NCI-H510A treated with DMSO at 0.1 percent for 48 hours (cell line): ENCODE measurements around the gene PTGFRN.

ENCODE experiments used
- DNase-seq: peaks from one replicate; lab custom pipeline; 2025; lab: John Stamatoyannopoulos, UW

Gene PTGFRN

DNA sequence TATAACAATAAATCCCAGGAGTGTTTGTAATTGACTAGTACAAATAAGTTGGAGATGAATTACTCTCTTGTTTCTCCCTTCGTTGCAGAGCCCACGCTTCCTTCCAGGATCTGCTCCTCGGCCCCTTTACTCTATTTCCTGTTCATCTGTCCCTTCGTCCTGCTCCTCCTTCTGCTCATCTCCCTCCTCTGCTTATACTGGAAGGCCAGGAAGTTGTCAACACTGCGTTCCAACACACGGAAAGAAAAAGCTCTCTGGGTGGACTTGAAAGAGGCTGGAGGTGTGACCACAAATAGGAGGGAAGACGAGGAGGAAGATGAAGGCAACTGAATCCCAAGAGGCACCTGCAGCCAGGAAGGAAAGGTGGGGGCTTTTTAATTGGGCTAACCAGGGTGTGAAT lies 124.1 kb downstream of the PTGFRN start:
- no peak for DNase-seq

DNA sequence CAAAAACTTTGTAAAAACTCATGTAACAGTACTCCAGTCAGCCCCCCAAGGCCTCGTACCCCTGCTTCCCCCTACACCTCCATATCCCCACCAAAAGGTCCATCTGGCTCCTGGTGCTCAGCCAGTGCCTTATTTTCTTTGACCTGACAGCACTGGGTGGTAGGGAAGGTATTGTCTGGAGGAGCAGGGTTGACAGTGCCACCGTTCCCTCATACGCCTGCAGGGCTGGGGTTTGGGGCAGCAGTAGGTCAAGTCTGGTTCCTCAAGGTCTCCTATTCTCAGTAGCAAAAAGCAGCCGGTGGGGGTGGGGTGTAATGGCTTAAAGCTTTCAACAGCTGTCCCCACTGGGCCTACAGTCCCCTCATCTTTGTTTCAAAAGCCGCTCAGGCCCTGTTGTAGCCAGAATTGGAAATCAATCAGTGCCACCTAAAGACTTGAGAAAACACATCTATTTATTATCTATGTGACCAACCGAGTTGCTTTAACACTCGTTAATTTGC lies 125.1 kb downstream of the PTGFRN start:
- no peak for DNase-seq

DNA sequence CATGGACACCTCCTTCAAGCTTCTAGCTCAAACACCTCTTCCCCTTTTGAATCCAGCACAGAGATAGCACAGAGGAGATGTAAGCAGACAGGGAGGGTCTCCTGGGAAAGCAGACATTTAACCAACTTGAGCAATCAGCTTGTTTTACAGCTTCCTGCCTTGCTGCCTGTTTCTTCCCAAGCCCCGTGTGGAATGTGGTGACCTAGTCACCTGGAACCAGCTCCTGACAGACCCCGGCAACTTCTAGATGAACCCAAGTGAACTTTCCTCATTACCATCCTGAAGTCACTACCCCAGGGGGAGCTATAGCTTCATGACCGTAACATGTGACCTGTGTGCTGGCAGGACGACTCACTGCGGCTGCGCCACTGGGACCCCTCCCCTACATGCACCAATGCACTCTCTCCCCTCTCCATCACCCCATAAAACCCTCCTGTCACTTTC lies 126.3 kb downstream of the PTGFRN start:
- no peak for DNase-seq

GRCh38 chr1:117037802-117038201 lies 128.1 kb downstream of the PTGFRN start:
- DNase-seq = no peak

DNA sequence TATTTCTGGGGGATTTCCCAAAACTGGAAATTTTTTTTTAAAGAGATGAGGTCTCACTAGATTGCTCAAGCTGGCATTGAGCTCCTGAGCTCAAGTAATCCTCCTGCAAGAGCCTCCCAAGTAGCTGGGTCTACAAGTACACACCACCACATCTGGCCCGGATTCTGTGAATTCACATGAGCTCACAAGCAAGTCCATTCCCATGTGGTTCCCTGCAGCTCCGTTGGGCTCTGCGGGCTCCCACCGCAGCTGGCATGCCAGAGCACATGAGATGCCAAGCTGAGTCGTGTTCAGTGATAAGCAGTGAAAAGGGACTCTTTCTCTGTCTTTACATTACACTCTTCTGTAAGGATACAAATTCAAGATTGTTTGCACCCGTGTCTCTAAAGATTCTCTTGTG lies 128.5 kb downstream of the PTGFRN start:
- DNase-seq = no peak
